GM21737 (cell line): ENCODE measurements around the gene NOTCH4.

Experiments used
- ATAC-seq: cut with Tn5 transposase; IDR thresholded peaks from one replicate; pipeline ENCODE4 v1.9.1; 2021; ENCODE audit warnings: mild to moderate bottlenecking, moderate library complexity; ENCODE audit not compliant: unreplicated experiment

NOTCH4 gene

DNA sequence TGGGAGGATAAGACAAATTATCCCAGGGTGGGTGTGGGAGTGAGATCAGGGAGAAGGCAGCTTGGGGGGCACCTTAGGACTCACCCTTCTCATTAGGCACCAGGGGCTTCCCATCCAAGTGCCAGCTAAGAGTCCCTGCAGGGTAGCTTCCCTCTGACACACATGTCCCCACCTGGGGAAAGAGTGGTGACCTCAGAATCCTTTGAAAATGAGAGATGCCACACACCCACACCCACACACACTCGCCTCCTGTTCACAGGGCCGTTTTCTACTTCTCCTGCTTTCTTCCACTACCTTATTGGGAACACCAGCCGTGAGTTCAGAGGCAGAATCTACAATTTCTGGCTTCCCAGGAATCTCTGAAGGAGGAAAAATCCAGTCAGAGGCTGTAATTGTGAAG, 40.8 kb downstream of the NOTCH4 start:
- no peak for ATAC-seq

DNA sequence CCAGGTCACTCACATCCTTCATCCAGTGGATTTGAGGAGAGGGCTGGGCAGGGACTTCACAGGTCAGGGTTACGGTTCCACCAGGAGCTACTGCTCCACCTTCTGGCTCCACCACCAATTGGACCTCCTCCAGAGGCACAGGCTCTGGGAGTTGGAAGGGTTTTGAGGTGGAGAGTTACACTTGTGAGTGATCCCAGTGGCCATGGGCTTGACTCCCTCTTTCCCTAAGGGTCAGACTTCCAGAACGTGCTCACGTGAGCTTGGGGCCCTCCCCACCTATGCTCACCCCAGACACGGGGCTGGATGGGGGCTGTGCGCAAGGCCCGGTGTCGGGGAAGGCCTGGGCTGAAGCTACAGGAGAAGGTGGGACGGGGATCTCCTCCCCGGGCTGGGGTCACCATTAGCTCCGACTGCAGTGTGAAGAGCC, 41.3 kb downstream of the NOTCH4 start:
- ATAC-seq = no peak

DNA sequence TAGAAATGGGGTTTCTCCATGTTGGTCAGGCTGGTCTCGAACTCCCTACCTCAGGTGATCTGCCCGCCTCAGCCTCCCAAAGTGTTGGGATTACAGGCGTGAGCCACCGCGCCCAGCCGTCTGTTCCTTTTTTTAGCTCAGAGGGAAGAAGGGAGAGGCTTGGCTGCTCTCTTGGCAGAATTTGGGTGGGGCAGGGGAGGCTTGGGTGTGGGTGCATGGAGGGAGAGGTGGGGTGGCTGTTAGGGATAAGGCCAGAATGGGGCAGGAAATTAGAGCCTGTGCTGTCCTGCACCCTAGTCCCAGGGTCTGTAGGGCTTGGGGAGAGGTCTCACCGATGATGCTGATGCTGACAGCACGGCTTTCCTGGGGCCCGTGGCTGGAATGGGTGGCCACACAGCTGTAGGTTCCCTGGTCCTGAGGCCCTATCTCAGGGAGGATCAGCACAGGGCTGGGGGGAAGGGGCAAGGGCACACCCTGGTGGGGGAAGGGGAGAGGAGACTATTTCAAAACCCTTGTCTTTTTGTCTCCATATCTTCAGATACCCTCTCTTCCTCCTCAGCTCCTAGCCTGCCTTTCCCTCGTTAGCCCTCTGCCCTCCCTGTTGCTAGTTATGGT, 41.8 kb downstream of the NOTCH4 start:
- no peak for ATAC-seq

DNA sequence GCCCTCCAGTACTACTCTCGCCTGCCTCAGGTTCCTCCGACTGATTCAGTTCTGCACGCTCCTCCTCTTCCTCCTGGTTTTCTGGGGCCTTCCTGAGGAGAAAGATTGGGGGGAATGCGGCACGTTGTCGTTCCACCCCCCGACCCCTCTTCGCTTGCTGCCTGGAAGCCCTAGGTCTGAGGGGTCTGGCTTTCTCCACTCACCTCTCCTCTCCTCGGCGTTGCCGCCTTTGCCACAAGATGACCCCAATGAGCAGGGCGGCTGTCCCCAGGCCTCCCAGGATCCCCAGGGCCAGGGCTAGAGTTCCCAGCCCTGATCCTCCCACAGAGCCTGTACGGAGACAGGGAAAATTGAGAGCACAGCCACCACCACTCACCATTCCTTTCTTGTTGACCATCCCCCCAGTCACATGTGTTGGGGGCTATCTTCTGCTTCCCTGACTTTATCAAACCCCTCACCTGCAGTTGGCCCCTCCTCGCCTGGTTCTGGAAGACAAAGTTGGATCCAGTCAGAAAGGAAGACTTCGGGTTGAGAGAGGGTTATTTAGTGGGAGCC, 42.6 kb downstream of the NOTCH4 start:
- no peak for ATAC-seq

DNA sequence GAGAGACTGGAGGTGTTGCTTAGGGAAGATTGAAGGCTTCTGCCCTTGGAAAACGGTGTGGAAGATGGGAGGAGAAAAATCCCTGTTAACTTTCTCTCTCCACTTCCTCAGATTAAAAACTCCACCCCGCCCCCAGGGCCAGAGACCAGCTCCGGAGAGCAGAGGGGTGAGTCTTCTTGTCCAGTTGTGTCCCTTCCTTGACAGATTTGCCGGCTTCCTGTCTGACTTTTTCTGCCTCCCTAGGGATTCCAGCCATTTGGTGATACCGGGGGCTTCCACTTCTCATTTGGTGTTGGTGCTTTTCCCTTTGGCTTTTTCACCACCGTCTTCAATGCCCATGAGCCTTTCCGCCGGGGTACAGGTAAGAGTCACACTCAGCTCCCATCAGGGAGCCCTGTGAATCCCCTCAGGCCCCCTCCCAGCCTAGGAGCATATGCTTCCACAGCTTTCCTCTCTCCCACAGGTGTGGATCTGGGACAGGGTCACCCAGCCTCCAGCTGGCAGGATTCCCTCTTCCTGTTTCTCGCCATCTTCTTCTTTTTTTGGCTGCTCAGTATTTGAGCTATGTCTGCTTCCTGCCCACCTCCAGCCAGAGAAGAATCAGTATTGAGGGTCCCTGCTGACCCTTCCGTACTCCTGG, 44.0 kb downstream of the NOTCH4 start:
- ATAC-seq = no peak

DNA sequence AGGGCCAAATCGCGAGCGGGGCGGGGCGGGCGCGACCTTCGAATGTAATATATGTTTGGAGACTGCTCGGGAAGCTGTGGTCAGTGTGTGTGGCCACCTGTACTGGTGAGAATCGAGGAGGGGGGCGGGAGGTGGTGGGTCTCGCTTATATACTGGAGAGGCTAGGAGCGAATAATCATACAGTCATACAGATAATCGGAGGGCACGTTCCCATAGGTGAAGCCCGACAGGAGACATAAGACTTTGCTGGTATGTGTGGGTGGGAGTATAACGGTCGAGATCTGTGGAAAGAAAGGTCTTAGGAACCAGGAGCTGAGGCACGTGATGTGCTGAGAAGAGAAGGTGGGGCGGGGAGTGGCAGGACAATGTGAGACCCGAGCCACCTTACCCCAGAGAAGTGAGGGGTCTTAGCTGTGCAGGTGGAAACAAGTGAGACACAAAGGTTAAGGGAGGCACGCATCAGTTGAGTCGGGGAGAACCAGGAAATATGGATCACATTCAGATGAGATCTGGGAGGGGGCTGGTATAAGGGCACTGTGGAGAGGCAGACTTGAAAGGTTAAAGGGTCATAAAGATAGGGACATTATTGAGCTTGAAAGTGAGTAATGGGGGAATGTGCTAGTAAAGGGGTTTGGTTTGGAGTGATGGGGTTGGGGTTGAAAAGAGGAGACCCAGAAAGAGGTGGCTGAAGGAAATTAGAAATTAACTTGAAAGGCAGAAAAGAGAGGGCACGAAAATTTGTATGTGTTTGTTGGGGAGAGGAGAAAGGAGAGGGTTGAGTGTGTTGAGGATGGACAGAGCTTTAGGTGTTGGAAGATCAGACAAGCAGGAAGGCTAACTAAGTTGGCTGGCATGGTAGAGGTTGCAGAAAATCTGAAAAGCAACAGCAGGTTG, 45.1 kb downstream of the NOTCH4 start:
- no peak for ATAC-seq

DNA sequence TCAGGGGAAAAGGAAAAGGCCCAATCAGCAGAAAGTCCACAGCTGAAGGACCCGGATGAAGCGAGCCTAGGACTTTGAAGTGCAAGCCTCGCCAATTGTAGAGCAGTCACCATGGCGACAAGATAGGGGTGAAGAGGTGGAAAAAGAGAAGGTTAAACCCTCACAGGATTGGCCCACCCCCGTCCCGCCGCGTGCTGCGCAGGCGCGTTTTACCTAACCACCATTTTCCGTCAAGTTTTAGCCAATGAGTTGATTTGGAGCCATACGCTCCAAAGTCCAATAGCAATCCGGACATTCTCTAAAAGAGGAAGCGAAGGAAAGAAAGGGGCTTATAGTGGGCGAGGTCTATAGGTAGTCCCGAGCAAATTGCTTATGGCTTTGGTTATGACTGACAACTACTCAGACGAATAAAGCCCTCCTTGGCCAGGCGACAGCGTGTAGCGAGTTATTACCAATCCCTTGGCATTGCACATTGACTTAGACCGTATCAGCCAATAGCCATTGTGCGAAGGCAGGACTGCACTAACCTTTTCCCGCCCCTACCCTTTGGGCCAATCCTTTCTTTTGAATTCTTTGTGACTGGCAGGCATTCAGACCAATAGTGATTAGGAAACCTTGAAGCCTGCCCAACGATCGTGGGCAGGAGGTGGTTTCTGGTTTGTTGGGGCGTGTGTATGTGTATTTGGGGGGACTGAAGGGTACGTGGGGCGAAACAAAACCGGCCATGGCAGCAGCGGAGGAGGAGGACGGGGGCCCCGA, 45.9 kb downstream of the NOTCH4 start, which contains the start of gene RNF5:
RNF5 (plus strand) TSS at position 618 of the 759 bp plus-strand sequence; CDS start at position 725, 107 bp downstream.
- ATAC-seq = peak; percentile 74

DNA sequence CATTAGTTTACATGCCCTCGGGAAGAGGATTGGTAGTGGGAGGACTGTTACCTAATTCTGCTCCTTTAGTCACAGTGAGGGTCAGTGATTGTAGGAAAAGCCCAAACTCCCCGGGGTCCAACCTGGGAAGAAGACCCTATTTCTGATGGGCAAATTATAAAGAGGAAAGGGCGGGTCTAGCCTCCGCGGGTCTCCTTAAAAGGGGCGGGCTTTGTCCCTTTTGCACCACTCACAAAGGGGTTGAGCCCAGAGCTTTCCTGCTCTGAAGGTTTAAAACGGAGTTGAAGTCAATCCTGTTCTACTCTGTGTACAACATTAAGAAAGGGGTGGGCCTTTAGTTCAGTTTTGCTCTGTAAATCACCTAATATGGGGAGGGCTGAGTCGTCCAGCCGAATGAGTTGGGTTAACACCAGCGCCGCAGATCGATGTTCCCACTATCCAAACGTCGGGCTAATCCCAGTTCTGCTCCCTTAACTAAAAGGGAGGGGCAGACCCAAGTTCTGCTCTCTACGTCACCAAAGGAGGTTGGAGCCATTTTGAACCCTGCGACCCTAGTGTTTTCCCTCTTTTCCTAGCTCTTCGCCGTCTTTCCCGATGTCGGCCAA, 46.6 kb downstream of the NOTCH4 start:
- peak; percentile 1 for ATAC-seq

DNA sequence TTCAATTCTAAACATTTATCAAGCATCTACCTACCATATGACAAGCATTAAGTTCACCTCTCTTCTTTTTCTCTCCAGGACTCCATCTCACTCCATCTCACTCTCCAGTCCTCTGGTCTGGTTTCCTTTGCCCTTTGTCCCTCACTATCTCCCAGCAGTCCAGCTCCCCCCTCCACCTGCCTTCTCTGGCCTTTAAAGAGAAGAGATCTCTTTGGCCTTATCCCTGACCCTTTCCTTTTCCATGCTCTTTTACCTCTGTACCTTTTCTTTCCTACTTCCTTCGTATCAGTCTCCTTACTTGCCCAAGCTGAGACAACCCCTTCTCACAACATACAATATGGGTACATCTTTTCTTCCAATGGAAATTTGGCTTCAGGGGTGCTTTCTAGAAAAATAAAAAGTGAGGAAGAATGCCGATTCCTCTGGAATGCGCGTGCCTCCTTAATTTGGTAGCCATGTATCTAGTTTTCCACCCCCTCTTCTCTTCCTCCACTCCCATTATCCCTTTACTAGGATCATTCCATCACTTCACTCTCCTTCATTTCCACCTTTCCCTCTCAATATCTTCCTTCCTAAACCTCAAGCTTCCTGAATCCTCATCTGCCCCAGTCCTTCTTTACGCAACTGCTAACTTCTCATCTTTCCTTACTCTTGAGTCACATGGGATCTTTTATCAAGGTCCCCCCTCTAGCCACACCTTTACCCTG, 47.2 kb downstream of the NOTCH4 start:
- ATAC-seq = no peak

DNA sequence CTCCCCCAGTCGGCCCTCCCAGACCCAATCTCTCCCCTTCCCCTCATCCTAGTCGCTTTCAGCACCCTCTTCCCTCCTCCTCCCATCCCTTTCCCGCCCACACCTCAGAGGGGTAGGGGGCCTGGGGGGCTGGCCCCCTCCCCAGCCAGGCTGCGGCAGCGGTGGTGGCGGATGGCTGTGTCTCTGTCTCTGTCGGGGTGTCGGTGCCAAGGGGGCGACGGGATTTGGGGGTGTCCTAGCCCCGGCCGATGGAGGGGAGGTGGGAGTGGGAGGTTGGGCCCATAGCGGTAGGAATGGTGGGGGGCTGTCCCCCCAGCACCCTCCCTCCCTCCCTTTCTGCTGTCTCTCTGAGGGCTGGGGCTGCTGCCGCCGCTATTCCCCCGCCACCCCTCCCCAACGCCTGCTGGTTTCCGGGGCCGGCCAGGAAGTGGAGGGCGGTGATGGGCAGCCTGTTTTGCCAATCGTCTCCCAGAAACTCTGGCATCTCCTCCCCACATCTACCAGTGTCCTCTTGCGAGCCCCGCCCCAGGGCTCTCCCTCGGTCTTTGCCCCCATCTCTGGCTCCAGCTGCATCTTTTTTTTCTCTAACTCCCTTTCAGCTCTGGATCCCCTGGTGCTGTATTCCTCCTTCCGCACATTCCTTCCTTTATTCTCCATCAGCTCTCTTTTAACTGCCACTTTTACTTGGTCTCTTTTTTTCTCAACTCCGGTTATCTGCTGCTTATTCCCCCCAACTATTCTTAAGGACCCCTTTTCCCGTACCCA, 48.0 kb downstream of the NOTCH4 start, which contains the start of gene AGPAT1:
AGPAT1 (minus strand) TSS at position 374 of the 765 bp plus-strand sequence. CDS start 4,588 bp downstream, outside the sequence.
- peak; percentile 34 for ATAC-seq

DNA sequence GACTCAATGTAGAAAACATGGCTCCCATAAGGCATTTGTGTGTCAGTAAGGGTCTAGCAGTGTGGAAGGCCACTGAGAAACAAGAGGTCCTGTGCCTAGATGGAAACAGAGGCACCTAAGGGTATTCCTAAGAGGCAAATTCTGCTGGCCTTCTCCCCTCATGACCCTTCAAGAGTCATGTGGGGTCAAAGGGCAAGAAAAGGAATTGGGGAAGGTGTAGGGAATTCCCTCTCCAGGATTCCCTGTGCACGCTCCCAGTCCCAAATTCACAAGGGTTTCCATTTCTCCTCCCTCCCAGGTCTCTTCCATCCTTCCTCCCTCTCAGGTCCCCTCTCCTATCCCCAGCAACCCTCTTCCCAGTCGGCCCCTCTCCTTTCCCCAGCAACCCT, 48.6 kb downstream of the NOTCH4 start:
- no peak for ATAC-seq

DNA sequence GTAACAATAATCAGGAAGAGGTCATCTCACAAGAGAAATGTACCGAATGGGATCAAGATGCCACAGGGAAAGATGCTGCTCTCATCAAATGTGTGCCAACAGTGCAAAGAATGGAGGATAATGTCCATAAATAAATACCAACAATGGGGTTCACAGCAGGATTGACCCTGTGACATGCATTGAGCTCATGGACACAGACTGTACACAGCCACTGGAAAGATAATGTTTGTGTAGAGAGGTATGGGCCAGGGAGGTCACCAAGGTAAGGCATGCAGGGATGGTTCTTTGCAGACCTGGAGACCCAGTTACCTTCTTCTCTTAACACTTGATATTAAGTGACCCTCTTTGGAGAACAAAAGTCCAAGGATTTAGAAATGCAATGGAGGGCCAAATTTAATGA, 49.5 kb downstream of the NOTCH4 start:
- no peak for ATAC-seq

DNA sequence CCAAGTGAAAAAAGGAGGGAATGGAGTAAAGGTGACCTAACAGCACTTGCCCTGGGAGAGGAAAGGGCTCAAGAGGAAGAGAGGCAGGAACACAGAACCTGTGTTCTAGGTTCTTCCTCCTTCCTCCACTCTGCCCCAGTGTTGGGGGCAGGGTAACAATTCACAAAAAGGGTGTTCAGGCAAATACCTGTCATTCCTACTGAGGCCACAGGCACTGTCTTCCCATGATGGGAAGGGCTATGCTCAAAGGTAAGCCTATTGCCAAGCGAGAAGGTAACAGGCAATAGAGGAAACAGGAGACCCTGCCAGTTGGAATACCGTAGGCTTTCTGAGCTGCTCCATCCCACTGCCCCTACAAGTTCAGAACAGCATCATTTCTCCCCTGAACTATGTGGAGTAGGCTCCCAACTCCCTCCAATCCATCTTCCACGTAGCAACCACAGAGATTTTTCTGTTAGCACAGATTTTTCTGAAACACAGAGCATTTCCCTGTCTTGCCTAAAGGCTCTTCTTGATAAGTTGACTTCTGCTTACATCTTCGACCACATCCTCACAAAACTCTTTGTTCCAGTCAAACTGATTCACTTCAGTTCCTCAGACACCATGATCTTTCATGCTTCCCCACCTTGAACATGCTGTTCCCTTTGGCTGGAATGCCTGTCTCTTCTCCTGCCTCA, 50.7 kb downstream of the NOTCH4 start:
- ATAC-seq = no peak

DNA sequence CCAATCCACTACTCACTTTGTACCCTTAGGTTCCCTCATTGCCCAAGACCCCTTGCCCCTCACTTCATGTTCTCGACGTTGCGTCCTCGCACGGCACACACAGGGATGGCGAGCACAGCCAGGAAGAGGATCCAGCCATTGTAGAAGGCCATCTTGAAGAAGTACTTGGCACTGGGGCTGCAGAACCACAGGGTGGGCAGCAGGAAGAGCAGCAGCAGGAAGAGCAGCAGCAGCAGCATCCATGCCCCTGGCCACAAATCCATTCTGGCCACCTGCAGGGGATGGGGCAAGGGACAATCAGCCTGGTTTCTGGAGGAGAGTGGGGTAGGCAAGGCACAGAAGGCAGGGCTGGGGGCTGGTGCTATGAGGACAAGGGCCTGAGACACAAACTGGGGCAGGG, 52.6 kb downstream of the NOTCH4 start:
- ATAC-seq = no peak

DNA sequence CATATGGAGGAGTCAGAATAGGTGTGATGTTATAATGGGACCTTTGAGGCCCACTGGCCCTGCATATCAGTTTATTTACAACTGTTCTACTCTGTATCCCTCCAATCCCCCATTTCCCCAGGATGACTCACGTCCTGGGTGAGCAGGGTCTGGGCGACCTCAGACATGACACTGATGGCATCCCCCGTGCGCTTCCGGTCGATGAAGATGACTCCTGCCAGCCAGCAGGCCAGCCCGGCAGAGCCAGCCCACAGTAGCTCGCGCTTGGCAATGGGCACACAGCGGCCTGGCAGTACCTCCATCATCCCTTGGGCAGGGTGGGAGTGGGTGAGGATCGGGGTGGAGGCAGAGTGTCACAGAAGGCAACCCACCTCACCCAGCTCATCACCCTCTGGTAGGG, 53.6 kb downstream of the NOTCH4 start:
- ATAC-seq = no peak

DNA sequence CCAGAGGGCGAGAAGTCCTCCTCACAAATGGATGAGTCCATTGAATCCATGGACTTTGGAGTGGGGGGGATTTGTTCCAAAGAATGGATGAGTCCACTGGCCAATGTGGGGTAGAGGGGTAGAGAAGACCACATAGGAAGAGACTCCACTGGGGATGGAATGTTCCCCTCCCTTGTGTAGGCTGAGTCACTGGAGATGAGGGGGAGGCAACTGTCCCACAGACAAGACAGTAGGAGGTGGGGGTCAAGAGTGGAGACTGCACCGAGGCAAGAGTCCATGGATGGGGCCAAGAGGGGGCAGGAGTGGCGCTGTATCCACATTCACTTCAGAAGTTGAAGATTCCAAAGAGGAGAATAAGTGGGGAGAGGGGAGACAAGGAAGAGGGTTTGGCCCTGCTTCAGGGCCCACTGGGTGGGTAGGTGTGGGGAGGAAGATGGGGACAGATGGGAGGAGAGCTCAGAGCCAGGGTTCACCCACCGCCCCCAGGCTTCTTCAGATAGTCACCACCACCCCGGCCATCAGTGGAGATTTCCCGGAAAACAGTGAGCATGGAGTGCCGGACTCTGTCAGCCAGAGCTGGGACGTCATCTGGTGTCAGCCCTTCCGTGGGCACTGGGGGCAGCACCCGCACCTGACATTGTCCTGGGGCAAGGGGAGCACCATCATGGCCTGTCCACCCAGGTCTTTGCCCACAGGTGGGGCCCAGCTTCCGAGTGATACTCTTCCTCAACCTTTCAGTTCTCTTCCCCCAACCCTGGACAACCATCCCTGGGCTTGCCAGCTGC, 54.9 kb downstream of the NOTCH4 start:
- ATAC-seq = no peak

DNA sequence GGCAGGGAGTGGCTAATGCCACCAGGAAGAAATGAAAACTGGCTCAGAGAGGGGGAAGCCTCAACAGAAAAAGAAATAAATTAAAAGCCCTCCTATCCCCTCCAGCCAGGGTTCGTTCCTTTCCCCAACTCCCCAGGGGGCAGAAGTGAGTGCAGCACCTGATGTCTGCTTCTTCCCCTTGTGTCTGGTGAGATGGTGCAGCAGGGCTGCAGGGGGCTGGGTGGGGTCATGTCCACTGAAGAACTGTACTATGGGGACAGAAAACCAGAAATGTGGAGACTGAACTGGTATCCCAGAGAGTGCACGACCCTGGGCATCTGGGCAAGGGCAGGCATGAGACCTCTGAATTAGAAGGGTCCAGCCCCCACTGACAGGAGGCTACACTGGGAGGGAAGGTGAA, 55.5 kb downstream of the NOTCH4 start:
- no peak for ATAC-seq
